Mesendoderm (in vitro differentiated cells): ENCODE measurements around the gene PSMC3IP.
"Not testable (repeated sequence)": the region's sequence is repeated elsewhere in the genome, so short reads cannot be mapped to it uniquely, and the experiment has no call there.

Experiments used
- DNase-seq: peaks from one replicate; pipeline ENCODE4 v3.0.0; 2013
- H2AK5ac ChIP-seq: 2 replicates; pipeline ENCODE4 v1.6.1; 2013; ENCODE audit warnings: low read length, inconsistent platforms
- H2BK120ac ChIP-seq: 2 replicates; pipeline ENCODE4 v1.6.1; 2013; ENCODE audit warnings: low read depth, mild to moderate bottlenecking, low read length, moderate library complexity, mixed read lengths
- H2BK15ac ChIP-seq: replicated peaks from 2 replicates; pipeline ENCODE4 v1.6.1; 2013; ENCODE audit warnings: low read depth, mild to moderate bottlenecking, moderate library complexity
- H2BK5ac ChIP-seq: 2 replicates; pipeline ENCODE4 v1.6.1; 2013; ENCODE audit warnings: low read length, inconsistent platforms
- H3K18ac ChIP-seq: 2 replicates; pipeline ENCODE4 v1.6.1; 2013; ENCODE audit warnings: mild to moderate bottlenecking, low read length, mixed read lengths
- H3K23ac ChIP-seq: one replicate; pipeline ENCODE4 v1.6.1; 2013; ENCODE audit warnings: low read length
- H3K27ac ChIP-seq: 2 replicates; pipeline ENCODE4 v1.5.1; 2013; ENCODE audit warnings: low read depth, mild to moderate bottlenecking, inconsistent platforms, low read length, moderate library complexity
- H3K27me3 ChIP-seq: 2 replicates; pipeline ENCODE4 v1.6.1; 2013; ENCODE audit warnings: low read length, control low read depth, mild to moderate bottlenecking, inconsistent platforms; ENCODE audit not compliant: insufficient read depth, poor library complexity
- H3K36me3 ChIP-seq: 2 replicates; pipeline ENCODE4 v1.6.1; 2013; ENCODE audit warnings: low read length, inconsistent platforms; ENCODE audit not compliant: control insufficient read depth, insufficient read depth
- H3K4ac ChIP-seq: one replicate; pipeline ENCODE4 v1.6.1; 2013; ENCODE audit warnings: low read depth, mild to moderate bottlenecking, low read length, moderate library complexity
- H3K4me1 ChIP-seq: 2 replicates; pipeline ENCODE4 v1.6.1; 2013; ENCODE audit warnings: low read depth, low read length, inconsistent platforms; ENCODE audit not compliant: control insufficient read depth
- H3K4me2 ChIP-seq: 2 replicates; pipeline ENCODE4 v1.6.1; 2013; ENCODE audit warnings: low read length
- H3K4me3 ChIP-seq: 2 replicates; pipeline ENCODE4 v1.5.1; 2013; ENCODE audit warnings: mild to moderate bottlenecking, low read length
- H3K56ac ChIP-seq: one replicate; pipeline ENCODE4 v1.6.1; 2013; ENCODE audit warnings: low read length
- H3K79me1 ChIP-seq: 2 replicates; pipeline ENCODE4 v1.6.1; 2013; ENCODE audit warnings: low read length, inconsistent platforms
- H3K79me2 ChIP-seq: 2 replicates; pipeline ENCODE4 v1.6.1; 2013; ENCODE audit warnings: mild to moderate bottlenecking, low read length; ENCODE audit not compliant: control insufficient read depth, insufficient read depth
- H3K9ac ChIP-seq: 2 replicates; pipeline ENCODE4 v1.6.1; 2013; ENCODE audit warnings: low read length, inconsistent platforms
- H4K5ac ChIP-seq: one replicate; pipeline ENCODE4 v1.6.1; 2013; ENCODE audit warnings: low read length
- H4K8ac ChIP-seq: one replicate; pipeline ENCODE4 v1.6.1; 2013; ENCODE audit warnings: low read depth, mild to moderate bottlenecking, control low read depth, low read length, moderate library complexity
- WGBS: extraction: QIAGEN DNeasy Blood & Tissue Kit; methylation state at CpG from one replicate; pipeline ENCODE4 v1.1.7; 2013; ENCODE audit warnings: low lambda C conversion rate, missing lambda C conversion rate; ENCODE audit not compliant: insufficient coverage; ENCODE audit errors: extremely low coverage; 5-methylcytosine and 5-hydroxymethylcytosine counted together

Gene PSMC3IP

GRCh38 chr17:42617956-42618431 lies 40.5 kb upstream of the PSMC3IP start:
- no peak overlapping the region for H2AK5ac ChIP-seq
- WGBS: no CpG with 5 or more reads among the region's 4 CpGs
- H3K4me1 ChIP-seq: no peaks in the 10 kb centered on the region
- H4K8ac ChIP-seq: no peak overlapping the region
- no peak overlapping the region for H3K9ac ChIP-seq
- H3K4ac ChIP-seq: no peak overlapping the region
- no peaks in the 10 kb centered on the region for H3K79me2 ChIP-seq
- no peak overlapping the region for H2BK15ac ChIP-seq
- H2BK5ac ChIP-seq: no peak overlapping the region
- H3K79me1 ChIP-seq: no peaks in the 10 kb centered on the region
- peak; percentile 16 for DNase-seq
- H3K27me3 ChIP-seq: no peaks in the 10 kb centered on the region
- no peak overlapping the region for H2BK120ac ChIP-seq
- no peak overlapping the region for H3K56ac ChIP-seq
- H3K36me3 ChIP-seq: peaks cover 15% of the 10 kb centered on the region
- no peak overlapping the region for H3K18ac ChIP-seq
- H3K4me3 ChIP-seq: no peak overlapping the region
- no peak overlapping the region for H3K27ac ChIP-seq
- no peak overlapping the region for H3K4me2 ChIP-seq
- no peak overlapping the region for H4K5ac ChIP-seq
- H3K23ac ChIP-seq: no peak overlapping the region

DNA sequence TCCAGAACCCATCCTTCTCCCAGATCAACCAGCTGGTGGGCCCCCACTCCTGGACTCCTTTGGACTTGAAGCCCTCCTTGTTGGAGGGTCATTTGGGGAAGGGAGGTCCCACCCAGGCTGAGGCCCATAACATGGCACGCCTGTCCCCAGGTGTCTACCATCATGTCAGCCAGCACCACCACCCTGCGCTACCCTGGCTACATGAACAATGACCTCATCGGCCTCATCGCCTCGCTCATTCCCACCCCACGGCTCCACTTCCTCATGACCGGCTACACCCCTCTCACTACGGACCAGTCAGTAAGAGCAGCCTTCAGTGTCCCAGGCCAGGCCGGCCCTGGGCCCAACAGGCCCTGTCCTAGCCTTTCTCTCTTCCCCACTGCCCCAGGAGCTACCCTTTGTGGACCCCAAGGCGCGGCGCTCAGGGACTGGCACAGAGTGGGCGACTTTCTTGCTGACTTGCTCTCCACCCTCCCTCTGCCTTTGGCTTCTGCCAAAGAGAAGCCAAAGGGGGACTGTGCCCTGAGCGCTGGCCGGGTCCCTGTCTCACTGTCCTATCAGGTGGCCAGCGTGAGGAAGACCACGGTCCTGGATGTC lies 36.3 kb upstream of the PSMC3IP start:
- H3K18ac ChIP-seq: no peak overlapping the region
- DNase-seq: no peak
- no peak overlapping the region for H4K5ac ChIP-seq
- H3K9ac ChIP-seq: no peak overlapping the region
- no CpG with 5 or more reads among the region's 17 CpGs for WGBS
- no peak overlapping the region for H3K4ac ChIP-seq
- no peaks in the 10 kb centered on the region for H3K27me3 ChIP-seq
- no peaks in the 10 kb centered on the region for H3K4me1 ChIP-seq
- H3K23ac ChIP-seq: no peak overlapping the region
- H2BK120ac ChIP-seq: no peak overlapping the region
- peaks cover 5% of the 10 kb centered on the region for H3K79me1 ChIP-seq
- no peak overlapping the region for H3K4me2 ChIP-seq
- H2AK5ac ChIP-seq: no peak overlapping the region
- no peak overlapping the region for H4K8ac ChIP-seq
- no peak overlapping the region for H2BK15ac ChIP-seq
- no peak overlapping the region for H3K27ac ChIP-seq
- no peak overlapping the region for H3K4me3 ChIP-seq
- H3K56ac ChIP-seq: no peak overlapping the region
- peaks cover 5% of the 10 kb centered on the region for H3K79me2 ChIP-seq
- peaks cover 24% of the 10 kb centered on the region for H3K36me3 ChIP-seq
- no peak overlapping the region for H2BK5ac ChIP-seq

DNA sequence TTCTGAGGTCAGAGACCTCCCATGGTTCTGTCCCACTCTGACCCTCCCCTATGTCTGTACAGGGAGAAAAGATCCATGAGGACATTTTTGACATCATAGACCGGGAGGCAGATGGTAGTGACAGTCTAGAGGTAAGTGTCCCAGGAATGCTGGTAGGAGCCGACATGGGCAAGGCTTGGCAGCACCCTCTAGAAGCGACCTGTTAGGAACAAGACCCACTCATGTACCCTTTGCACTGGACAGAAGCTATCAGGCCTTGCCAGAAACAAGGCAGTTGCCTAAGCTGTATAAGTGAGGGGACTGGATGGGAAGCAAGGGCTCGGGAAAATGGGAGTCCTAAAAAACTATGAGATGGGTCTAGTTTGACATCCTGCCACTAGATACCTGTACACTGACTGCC lies 34.5 kb upstream of the PSMC3IP start:
- Histone ChIP-seq H2AK5ac (no peak overlapping the region), H3K36me3 (peaks cover 24% of the 10 kb centered on the region), H3K27ac (no peak overlapping the region), H2BK120ac (no peak overlapping the region), H4K8ac (no peak overlapping the region), H3K4me1 (peaks cover 2% of the 10 kb centered on the region), H2BK5ac (no peak overlapping the region), H2BK15ac (no peak overlapping the region), H3K4me3 (no peak overlapping the region), H4K5ac (no peak overlapping the region), H3K9ac (no peak overlapping the region), H3K27me3 (no peaks in the 10 kb centered on the region), H3K18ac (no peak overlapping the region), H3K23ac (no peak overlapping the region), H3K79me1 (peaks cover 11% of the 10 kb centered on the region), H3K4me2 (no peak overlapping the region), H3K79me2 (peaks cover 16% of the 10 kb centered on the region), H3K4ac (no peak overlapping the region), H3K56ac (no peak overlapping the region)
- DNase-seq: no peak
- no CpG with 5 or more reads among the region's 4 CpGs for WGBS

DNA sequence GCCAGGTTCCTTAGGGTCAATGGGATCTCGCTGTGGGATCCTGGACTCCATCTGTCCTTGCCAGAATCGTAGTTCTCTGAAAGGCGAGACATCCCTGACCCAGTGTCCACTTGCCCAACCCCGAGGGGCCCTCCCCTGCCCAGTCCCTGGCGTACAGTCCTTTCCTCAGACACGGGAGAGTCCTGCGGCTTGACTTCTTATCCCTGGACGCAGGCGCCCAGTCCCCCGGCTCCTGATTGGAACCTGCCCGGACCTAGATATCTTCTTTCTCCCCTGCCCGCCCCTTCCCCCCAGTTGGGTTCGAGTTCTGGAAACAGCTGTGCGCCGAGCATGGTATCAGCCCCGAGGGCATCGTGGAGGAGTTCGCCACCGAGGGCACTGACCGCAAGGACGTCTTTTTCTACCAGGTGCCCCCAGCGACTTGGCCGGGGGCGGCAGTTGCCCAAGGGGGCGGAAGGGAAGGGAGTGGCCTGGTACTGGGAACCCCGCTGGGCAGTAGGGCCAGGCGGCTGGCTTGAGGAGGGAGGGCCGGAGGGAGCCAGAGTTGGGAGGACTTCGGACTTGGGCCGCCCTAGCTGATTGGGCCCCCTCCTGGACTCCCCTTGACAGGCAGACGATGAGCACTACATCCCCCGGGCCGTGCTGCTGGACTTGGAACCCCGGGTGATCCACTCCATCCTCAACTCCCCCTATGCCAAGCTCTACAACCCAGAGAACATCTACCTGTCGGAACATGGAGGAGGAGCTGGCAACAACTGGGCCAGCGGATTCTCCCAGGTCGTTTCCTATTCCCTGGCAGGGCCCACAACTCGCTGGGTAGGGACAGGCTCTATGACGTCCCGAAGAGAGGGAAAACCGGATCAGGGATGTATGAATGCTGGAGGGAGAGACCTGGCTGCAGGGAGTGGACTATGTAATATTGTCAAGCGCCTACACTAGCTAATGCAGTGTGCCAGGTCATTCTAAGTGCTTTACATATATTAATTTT lies 32.6 kb upstream of the PSMC3IP start:
- H3K4me2 ChIP-seq: peak overlapping the region; percentile 91
- peak; percentile 50 for DNase-seq
- no CpG with 5 or more reads among the region's 42 CpGs for WGBS

DNA sequence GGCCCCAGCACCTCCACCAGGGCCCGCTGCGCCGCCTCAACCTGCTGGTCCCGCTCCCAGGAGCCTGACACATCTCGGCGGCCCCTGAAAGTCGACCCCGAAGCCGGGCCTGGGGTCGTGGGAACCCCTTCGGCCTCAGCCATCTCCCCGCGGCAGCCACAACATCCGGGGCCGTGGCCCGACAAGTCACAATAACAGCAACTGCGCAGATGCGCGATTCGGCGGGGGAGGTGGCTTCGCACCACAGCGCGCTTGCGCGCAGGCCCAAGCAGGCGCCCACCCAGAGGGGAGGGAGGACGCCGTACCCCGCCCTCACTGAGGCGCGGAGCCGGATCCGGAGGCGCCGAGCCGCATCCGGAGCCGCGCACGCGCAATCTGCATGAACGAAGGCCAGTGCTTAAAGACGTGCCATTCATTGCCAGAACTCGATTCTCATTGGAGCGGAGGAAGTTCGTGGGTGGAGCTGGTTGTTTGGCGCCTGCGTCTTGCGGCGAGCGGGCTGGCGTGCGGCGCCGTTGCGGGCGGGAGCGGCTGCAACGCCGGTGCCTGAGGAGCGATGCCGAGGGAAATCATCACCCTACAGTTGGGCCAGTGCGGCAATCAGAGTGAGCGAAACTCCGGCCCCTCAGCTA lies 31.8 kb upstream of the PSMC3IP start, which contains the start of the genes RETREG3 and TUBG1:
Gene RETREG3, minus strand, starts transcription at position 193 of the 632 bp plus-strand sequence. Its CDS starts 50 bp downstream, at position 143.
Gene TUBG1, plus strand, starts transcription at position 502 of the 632 bp plus-strand sequence. Its CDS starts 55 bp downstream, at position 557.
- Histone ChIP-seq H3K4me3 (peak within 1 kb of the TSS; percentile 99), H4K8ac (no peak within 1 kb of the TSS), H3K4ac (peak within 1 kb of the TSS; percentile 76), H3K23ac (peak within 1 kb of the TSS; percentile 94), H2AK5ac (no peak within 1 kb of the TSS), H2BK5ac (peak within 1 kb of the TSS; percentile 89), H2BK15ac (no peak within 1 kb of the TSS), H3K18ac (peak within 1 kb of the TSS; percentile 51), H3K4me1 (peaks cover 2% of the 10 kb centered on the region), H3K56ac (peak within 1 kb of the TSS; percentile 99), H4K5ac (no peak within 1 kb of the TSS), H3K27me3 (no peaks in the 10 kb centered on the region), H3K27ac (peak within 1 kb of the TSS; percentile 71), H3K36me3 (peaks cover 13% of the 10 kb centered on the region), H3K9ac (peak within 1 kb of the TSS; percentile 99), H3K4me2 (peak within 1 kb of the TSS; percentile 93), H3K79me1 (peaks cover 19% of the 10 kb centered on the region), H3K79me2 (peaks cover 24% of the 10 kb centered on the region), H2BK120ac (no peak within 1 kb of the TSS)
- DNase-seq: peak; percentile 99
- no CpG with 5 or more reads among the region's 66 CpGs for WGBS

More for the DNA sequence above, 32.6 kb upstream of the PSMC3IP start:
- peaks cover 18% of the 10 kb centered on the region for H3K36me3 ChIP-seq
- H3K23ac ChIP-seq: peak overlapping the region; percentile 89
- H2BK15ac ChIP-seq, H3K4me1 ChIP-seq, H2BK120ac ChIP-seq, H4K8ac ChIP-seq, H4K5ac ChIP-seq, H2AK5ac ChIP-seq, H3K27me3 ChIP-seq: not testable (repeated sequence)
- peak overlapping the region; percentile 91 for H3K56ac ChIP-seq
- H3K4ac ChIP-seq: peak overlapping the region; percentile 76
- peak overlapping the region; percentile 51 for H3K18ac ChIP-seq
- peak overlapping the region; percentile 99 for H3K9ac ChIP-seq
- H3K4me3 ChIP-seq: peak overlapping the region; percentile 98
- peak overlapping the region; percentile 71 for H3K27ac ChIP-seq
- H3K79me1 ChIP-seq: peaks cover 15% of the 10 kb centered on the region
- peak overlapping the region; percentile 89 for H2BK5ac ChIP-seq
- H3K79me2 ChIP-seq: peaks cover 21% of the 10 kb centered on the region
